Heart left ventricle (tissue), 13 donors: ENCODE results near the gene MPZL2.

Experiments used
- POLR2A ChIP-seq, 2 donors: fragments of 450-650 bp; IDR thresholded peaks; one replicate each; pipeline ENCODE4 v1.6.1; 2017; ENCODE audit warnings: antibody characterized with exemption in 2 of 2, mild to moderate bottlenecking in 2 of 2, moderate library complexity in 2 of 2
- TF ChIP-seq, protein P1 (sequence below), 12 donors: fragments of 200-600 bp; sonication (generic) in 4 of 12; IDR thresholded peaks; one replicate each; pipeline versions ENCODE4 v1.5.0 to v1.8.0; 2018 to 2022; ENCODE audit warnings: antibody characterized with exemption in 12 of 12, mild to moderate bottlenecking in 5 of 12
- donor health status: ischemic (EF 13 %, LVEDD 7.1; RV severe dilation, severe dysfunction).
- donor health status: DM: no; HTN: yes; CAD: no.
- donor health status: DM: no; HTN: no; CAD: no.
- donor health status: ischemic (EF 25% LVEDD 6.9; RV normal size, moderate dysfunction).
- donor health status: ischemic (EF 25% LVEDD 5.7; RV mildly dilated, moderate dysfunction).
- donor health status: ischemic (EF 35%, LVEDD 5.7; RV mildly dilated, moderate dysfunction).
- donor health status: nonischemic (EF 11% LVEDD 7.7; RV severe dilation, severe dysfunction).
- donor health status: DM: yes; HTN: yes; CAD: no.
- donor health status: PGD.
- donor health status: ischemic (EF 29% LVEDD 5.4; RV normal size, mild dysfunction).
- donor health status: nonischemic (EF 23%, LVEDD 6.1; RV moderate dilation, normal function).

DNA sequence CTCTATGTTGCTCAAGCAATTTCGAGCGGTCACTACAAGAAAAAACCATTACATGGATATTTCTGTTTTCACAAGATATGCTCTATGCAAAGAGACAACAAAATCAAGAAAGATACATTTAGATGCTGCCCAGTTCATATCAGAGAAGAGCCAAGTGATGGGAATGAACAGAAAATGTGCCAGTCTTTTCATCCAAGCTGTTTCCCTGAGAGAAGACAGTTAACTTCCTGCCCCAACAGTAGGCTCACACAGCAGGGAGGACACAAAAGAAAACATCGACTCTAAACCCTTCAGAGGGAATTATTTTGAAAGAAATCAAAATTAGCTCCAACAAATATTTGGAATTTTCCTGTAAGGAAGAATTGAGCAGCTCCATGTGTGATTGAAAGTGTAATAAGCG, 50.9 kb downstream of the MPZL2 start:
- TF ChIP-seq, protein P1, sequence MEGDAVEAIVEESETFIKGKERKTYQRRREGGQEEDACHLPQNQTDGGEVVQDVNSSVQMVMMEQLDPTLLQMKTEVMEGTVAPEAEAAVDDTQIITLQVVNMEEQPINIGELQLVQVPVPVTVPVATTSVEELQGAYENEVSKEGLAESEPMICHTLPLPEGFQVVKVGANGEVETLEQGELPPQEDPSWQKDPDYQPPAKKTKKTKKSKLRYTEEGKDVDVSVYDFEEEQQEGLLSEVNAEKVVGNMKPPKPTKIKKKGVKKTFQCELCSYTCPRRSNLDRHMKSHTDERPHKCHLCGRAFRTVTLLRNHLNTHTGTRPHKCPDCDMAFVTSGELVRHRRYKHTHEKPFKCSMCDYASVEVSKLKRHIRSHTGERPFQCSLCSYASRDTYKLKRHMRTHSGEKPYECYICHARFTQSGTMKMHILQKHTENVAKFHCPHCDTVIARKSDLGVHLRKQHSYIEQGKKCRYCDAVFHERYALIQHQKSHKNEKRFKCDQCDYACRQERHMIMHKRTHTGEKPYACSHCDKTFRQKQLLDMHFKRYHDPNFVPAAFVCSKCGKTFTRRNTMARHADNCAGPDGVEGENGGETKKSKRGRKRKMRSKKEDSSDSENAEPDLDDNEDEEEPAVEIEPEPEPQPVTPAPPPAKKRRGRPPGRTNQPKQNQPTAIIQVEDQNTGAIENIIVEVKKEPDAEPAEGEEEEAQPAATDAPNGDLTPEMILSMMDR (IDR thresholded peaks at IDR 0.05), result no peak
- TF ChIP-seq POLR2A (IDR thresholded peaks at IDR 0.05), result no peak
